ENCODE data around the gene NT5M.

GRCh38 chr17:17343896-17344506 lies 40.8 kb downstream of the NT5M start:
- no peak for TF ChIP-seq CTCF (conservative IDR thresholded peaks at IDR 0.05; ENCODE audit: low read depth, low read length)
- TF ChIP-seq EZH2phosphoT487 (IDR thresholded peaks at IDR 0.05; ENCODE audit: borderline replicate concordance, low read length): no peak
